Body of pancreas (tissue), 4 donors: ENCODE results near the gene DYNC1I1.

ENCODE experiments used
- CTCF ChIP-seq, 7 experiments: fragments of 450-650 bp in 4 of 7; fragments of 200-600 bp in 3 of 7; sonication (generic) in 3 of 7; IDR thresholded peaks; one replicate each; pipeline ENCODE4 v1.5.1; 2016 to 2019; ENCODE audit warnings: antibody characterized with exemption in 7 of 7
- POLR2A ChIP-seq, 3 donors: fragments of 450-650 bp; IDR thresholded peaks; one replicate each; pipeline ENCODE4 v1.6.1; 2016; ENCODE audit warnings: antibody characterized with exemption in 3 of 3, mild to moderate bottlenecking in 2 of 3

- no peak for TF ChIP-seq CTCF (IDR thresholded peaks at IDR 0.05)
- TF ChIP-seq POLR2A (IDR thresholded peaks at IDR 0.05) = no peak
Measured at GRCh38 chr7:95805909-95806308, 33.6 kb downstream of the DYNC1I1 start.
